Subcutaneous abdominal adipose tissue (tissue), 5 donors: ENCODE data around the gene C10orf90.

Source experiments
- H3K27ac ChIP-seq: one replicate; pipeline ENCODE4 v1.7.0; 2013; ENCODE audit warnings: low read depth, mild to moderate bottlenecking, inconsistent platforms, low read length, moderate library complexity
- H3K27me3 ChIP-seq, 5 donors: one replicate each; pipeline ENCODE4 v1.7.0; 2013; ENCODE audit warnings: low read length in 5 of 5, inconsistent platforms in 1 of 5; ENCODE audit not compliant: control insufficient read depth in 5 of 5, insufficient read depth in 4 of 5
- H3K36me3 ChIP-seq, 5 donors: one replicate each; pipeline ENCODE4 v1.7.0; 2013; ENCODE audit warnings: low read length in 5 of 5; ENCODE audit not compliant: control insufficient read depth in 5 of 5, insufficient read depth in 5 of 5
- H3K4me1 ChIP-seq, 5 donors: one replicate each; pipeline ENCODE4 v1.7.0; 2013; ENCODE audit warnings: low read length in 5 of 5, mild to moderate bottlenecking in 3 of 5, moderate library complexity in 1 of 5; ENCODE audit not compliant: control insufficient read depth in 5 of 5, insufficient read depth in 5 of 5
- H3K4me3 ChIP-seq, 5 donors: one replicate each; pipeline ENCODE4 v1.7.0; 2013; ENCODE audit warnings: low read length in 5 of 5, low read depth in 1 of 5
- H3K9ac ChIP-seq, 5 donors: one replicate each; pipeline ENCODE4 v1.7.0; 2013; ENCODE audit warnings: low read length in 5 of 5, mild to moderate bottlenecking in 4 of 5, moderate library complexity in 3 of 5
- H3K9me3 ChIP-seq, 5 donors: one replicate each; pipeline ENCODE4 v1.7.0; 2013; ENCODE audit warnings: low read length in 5 of 5; ENCODE audit not compliant: control insufficient read depth in 5 of 5
- donor health status: healthy.
- donor health status: healthy.
- donor health status: healthy.
- donor health status: healthy.
- donor health status: healthy.

Gene C10orf90

GRCh38 chr10:126479280-126479895 lies 191.1 kb downstream of the C10orf90 start:
- H3K4me3 ChIP-seq, result no peak overlapping the region
- no peak overlapping the region for H3K27ac ChIP-seq
- no peak overlapping the region for H3K9ac ChIP-seq
- no peaks in the 10 kb centered on the region for H3K36me3 ChIP-seq
- peaks cover 0 to 7% (median 0%) of the 10 kb centered on the region in 5 donors for H3K4me1 ChIP-seq
- no peaks in the 10 kb centered on the region for H3K9me3 ChIP-seq
- H3K27me3 ChIP-seq, result no peaks in the 10 kb centered on the region

GRCh38 chr10:126478546-126478945 lies 191.9 kb downstream of the C10orf90 start:
- H3K9ac ChIP-seq, result no peak overlapping the region
- no peaks in the 10 kb centered on the region for H3K27me3 ChIP-seq
- no peaks in the 10 kb centered on the region for H3K36me3 ChIP-seq
- H3K4me3 ChIP-seq, result no peak overlapping the region
- no peaks in the 10 kb centered on the region for H3K9me3 ChIP-seq
- peaks cover 0 to 7% (median 0%) of the 10 kb centered on the region in 5 donors for H3K4me1 ChIP-seq
- no peak overlapping the region for H3K27ac ChIP-seq

DNA sequence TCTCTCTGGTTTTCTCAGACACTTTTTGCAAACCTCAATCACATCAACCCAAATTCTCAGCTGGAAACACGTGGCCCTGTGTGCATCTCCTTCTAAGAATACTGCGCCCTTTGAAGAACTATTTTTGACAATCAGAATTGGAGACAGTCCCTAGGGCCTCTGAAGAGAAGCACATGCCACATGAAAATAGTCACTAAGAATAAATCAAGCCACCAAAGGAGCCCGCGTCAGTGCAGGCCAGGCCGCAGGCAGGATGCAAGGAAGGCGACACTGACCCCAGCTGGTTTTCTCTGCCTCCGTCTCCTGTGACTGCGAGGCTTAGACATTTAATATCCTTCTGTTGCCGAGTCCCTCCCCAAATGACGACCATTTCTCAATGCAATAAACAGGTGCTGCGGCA lies 194.2 kb downstream of the C10orf90 start:
- Histone ChIP-seq H3K36me3 (no peaks in the 10 kb centered on the region), H3K4me3 (no peak overlapping the region), H3K9ac (no peak overlapping the region), H3K27me3 (peaks cover 0 to 2% (median 0%) of the 10 kb centered on the region in 5 donors), H3K4me1 (peaks cover 0 to 7% (median 0%) of the 10 kb centered on the region in 5 donors), H3K9me3 (no peaks in the 10 kb centered on the region), H3K27ac (no peak overlapping the region)

GRCh38 chr10:126475074-126475691 lies 195.3 kb downstream of the C10orf90 start:
- no peaks in the 10 kb centered on the region for H3K36me3 ChIP-seq
- H3K4me1 ChIP-seq, result peaks cover 0 to 7% (median 0%) of the 10 kb centered on the region in 5 donors
- no peaks in the 10 kb centered on the region for H3K9me3 ChIP-seq
- no peak overlapping the region for H3K9ac ChIP-seq
- no peak overlapping the region for H3K4me3 ChIP-seq
- H3K27ac ChIP-seq, result no peak overlapping the region
- peaks cover 0 to 3% (median 0%) of the 10 kb centered on the region in 5 donors for H3K27me3 ChIP-seq

DNA sequence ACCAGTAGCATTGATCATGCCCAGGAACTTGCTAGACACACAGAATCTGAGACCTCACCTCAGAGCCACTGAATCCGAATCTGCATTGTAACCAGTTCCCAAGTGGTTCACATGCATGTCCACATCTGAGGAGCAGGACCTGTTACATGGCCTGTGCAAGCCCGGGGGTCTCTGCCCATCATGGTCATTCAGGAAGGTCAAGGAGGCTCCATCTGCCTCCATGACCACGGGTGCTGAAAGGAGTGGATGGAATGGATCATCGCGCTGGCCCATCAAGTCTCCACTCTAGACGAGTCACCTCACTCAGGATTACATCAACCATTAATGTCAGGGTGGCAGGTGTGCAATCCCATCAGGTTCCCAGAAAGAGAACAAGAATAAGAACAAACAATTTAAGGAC lies 196.5 kb downstream of the C10orf90 start:
- peaks cover 0 to 4% (median 0%) of the 10 kb centered on the region in 5 donors for H3K27me3 ChIP-seq

DNA sequence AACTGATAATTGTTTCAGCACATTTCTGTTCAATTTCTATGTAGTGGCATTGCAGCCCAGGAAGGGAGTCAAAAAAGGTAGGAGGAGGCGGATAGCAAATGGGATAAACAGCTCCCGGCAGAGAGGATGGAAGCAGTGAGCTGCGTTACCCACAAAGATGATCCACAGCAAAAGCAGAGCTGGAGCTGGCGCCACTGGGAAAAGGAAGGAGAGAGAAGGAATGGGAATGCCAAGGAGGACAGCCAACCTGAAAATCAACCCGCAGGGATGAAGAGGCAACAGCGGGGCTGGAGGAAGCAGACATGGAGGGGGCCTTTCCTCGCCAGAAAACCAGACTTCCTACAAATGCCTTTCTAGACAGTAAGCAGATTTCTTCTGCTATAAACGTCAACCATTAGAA lies 199.5 kb downstream of the C10orf90 start:
- Histone ChIP-seq H3K4me3 (no peak overlapping the region), H3K9me3 (no peaks in the 10 kb centered on the region), H3K4me1 (peaks cover 0 to 6% (median 0%) of the 10 kb centered on the region in 5 donors), H3K36me3 (no peaks in the 10 kb centered on the region), H3K27me3 (peaks cover 0 to 4% (median 0%) of the 10 kb centered on the region in 5 donors), H3K27ac (no peak overlapping the region), H3K9ac (no peak overlapping the region)

More for the DNA sequence above, 196.5 kb downstream of the C10orf90 start:
- Histone ChIP-seq H3K4me1 (peaks cover 0 to 7% (median 0%) of the 10 kb centered on the region in 5 donors), H3K4me3 (no peak overlapping the region), H3K9me3 (no peaks in the 10 kb centered on the region), H3K27ac (no peak overlapping the region), H3K9ac (no peak overlapping the region), H3K36me3 (no peaks in the 10 kb centered on the region)

DNA sequence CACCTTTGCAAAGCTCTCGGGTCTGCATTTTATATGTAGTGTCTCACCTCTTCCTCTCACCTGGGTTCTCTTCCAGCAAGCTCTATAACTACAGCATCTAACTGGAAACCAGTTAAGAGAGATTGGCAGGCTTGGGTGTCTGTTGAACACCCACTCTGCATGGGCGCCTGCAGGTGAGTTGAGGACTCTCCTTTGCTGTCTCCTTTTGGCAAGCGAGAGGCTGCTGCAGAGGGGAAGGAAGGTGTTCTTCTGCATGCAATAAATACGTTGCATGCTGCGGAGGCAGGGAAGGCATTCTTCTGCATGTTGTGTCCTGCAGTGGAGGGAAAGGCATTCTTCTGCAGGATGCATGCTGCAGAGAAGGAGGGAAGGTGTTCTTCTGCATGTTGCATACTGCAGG lies 200.8 kb downstream of the C10orf90 start:
- Histone ChIP-seq H3K27ac (no peak overlapping the region), H3K36me3 (no peaks in the 10 kb centered on the region), H3K4me3 (no peak overlapping the region), H3K9me3 (no peaks in the 10 kb centered on the region), H3K4me1 (peaks cover 0 to 6% (median 0%) of the 10 kb centered on the region in 5 donors), H3K27me3 (peaks cover 0 to 4% (median 0%) of the 10 kb centered on the region in 5 donors), H3K9ac (no peak overlapping the region)

DNA sequence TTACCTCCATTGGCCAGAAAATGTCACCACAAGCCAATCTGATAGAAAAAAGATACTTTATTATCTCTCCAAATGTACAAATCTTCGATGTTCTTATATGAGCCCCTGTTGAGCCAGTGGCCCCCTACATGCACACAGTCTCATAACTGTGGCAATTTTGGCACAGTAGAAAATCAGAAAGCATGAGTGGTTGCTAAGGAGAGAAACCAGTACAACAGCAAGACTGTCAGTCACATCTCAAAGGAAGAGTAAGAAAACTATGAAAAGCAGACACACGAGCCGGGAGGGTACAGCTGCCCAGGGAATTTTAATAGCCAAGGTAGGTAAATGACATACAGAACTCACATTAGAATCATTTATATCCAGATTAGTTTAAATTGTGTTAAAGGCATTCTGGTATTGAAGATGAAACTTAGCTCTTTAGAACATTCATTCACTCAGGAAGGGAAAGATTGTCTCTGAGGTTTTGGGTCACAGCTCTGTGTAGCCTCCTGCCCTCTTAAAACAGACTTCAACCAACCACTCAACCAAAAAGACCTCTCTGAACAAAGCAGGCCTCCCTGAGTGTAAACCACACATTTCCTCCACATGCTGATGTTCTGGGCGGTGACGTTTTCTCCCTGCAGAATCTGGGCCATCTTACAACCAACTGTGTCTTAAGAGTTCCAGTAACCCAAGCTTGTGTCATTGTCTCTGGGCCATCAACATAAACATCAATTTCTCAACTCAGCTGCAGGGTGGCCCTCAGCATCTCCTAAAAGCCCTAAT lies 201.4 kb downstream of the C10orf90 start:
- Histone ChIP-seq H3K4me3 (no peak overlapping the region), H3K27me3 (peaks cover 0 to 4% (median 3%) of the 10 kb centered on the region in 5 donors), H3K27ac (no peak overlapping the region), H3K4me1 (peaks cover 0 to 6% (median 0%) of the 10 kb centered on the region in 5 donors), H3K9me3 (no peaks in the 10 kb centered on the region), H3K36me3 (no peaks in the 10 kb centered on the region), H3K9ac (no peak overlapping the region)

DNA sequence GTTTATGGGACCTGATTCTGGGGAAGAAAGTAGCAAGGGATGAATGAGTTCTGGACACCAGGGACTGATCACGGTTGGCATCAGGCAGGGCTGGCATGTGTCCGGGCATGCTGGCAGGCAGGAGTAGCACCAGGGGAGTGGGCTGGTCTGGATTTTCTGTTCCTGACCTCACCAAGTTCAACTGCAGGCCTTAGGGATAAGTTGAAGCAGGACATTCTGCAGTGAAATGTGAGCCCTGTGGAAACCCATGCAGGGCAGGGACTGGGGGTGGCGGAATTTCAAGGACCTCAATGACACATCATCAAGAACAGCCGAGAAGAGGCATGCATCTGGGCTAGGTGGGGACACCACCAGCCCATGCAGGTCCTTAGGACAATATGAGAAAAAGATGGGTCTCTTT lies 202.0 kb downstream of the C10orf90 start:
- H3K27ac ChIP-seq, result no peak overlapping the region
- H3K4me1 ChIP-seq, result peaks cover 0 to 6% (median 0%) of the 10 kb centered on the region in 5 donors
- H3K4me3 ChIP-seq, result no peak overlapping the region

GRCh38 chr10:126465771-126466170 lies 204.7 kb downstream of the C10orf90 start:
- no peak overlapping the region for H3K27ac ChIP-seq
- no peak overlapping the region for H3K4me3 ChIP-seq

More for the DNA sequence above, 202.0 kb downstream of the C10orf90 start:
- no peaks in the 10 kb centered on the region for H3K9me3 ChIP-seq
- H3K9ac ChIP-seq, result no peak overlapping the region
- peaks cover 0 to 4% (median 3%) of the 10 kb centered on the region in 5 donors for H3K27me3 ChIP-seq
- H3K36me3 ChIP-seq, result no peaks in the 10 kb centered on the region

More at GRCh38 chr10:126465771-126466170, 204.7 kb downstream of the C10orf90 start:
- peaks cover 0 to 6% (median 0%) of the 10 kb centered on the region in 5 donors for H3K4me1 ChIP-seq
- no peaks in the 10 kb centered on the region for H3K36me3 ChIP-seq
- H3K9ac ChIP-seq, result no peak overlapping the region
- H3K27me3 ChIP-seq, result peaks cover 0 to 4% (median 0%) of the 10 kb centered on the region in 5 donors
- H3K9me3 ChIP-seq, result no peaks in the 10 kb centered on the region
